Keratinocyte (primary cell): Measurements from ENCODE around the gene IFI27L2. TPM values are rescaled to one million over a fixed set of nuclear protein-coding genes. Genes with fewer than 3 reads are reported as not detected.

ENCODE experiments used
- DNase-seq: peaks from one replicate; pipeline ENCODE4 v3.0.0-alpha.2; 2011; ENCODE audit warnings: low read depth, missing footprints, low spot score
- FAIRE-seq: peaks from 2 replicates; lab custom pipeline; 2011; peaks lifted over from hg19 to GRCh38; lab: Jason Lieb, UNC
- H2AFZ ChIP-seq: 2 replicates; pipeline ENCODE4 v1.6.0; 2012; ENCODE audit warnings: low read length, control low read depth, inconsistent platforms; ENCODE audit not compliant: control insufficient read depth
- H3K27ac ChIP-seq: 2 replicates; pipeline ENCODE4 v1.5.1; 2011; ENCODE audit warnings: low read length; ENCODE audit not compliant: control insufficient read depth, insufficient read depth
- H3K27me3 ChIP-seq: 3 replicates; pipeline ENCODE4 v1.6.0; 2011; ENCODE audit warnings: low read length; ENCODE audit not compliant: control insufficient read depth, insufficient read depth; ENCODE audit errors: extremely low read depth
- H3K36me3 ChIP-seq, 2 experiments: 2 replicates in 1 of 2; 3 replicates in 1 of 2; pipeline ENCODE4 v1.5.1; 2011; ENCODE audit warnings: low read length in 2 of 2, mild to moderate bottlenecking in 1 of 2; ENCODE audit not compliant: control insufficient read depth in 2 of 2, insufficient read depth in 2 of 2; ENCODE audit errors: extremely low read depth in 1 of 2
- H3K4me1 ChIP-seq: 3 replicates; pipeline ENCODE4 v1.5.1; 2011; ENCODE audit warnings: low read length; ENCODE audit not compliant: control insufficient read depth, insufficient read depth; ENCODE audit errors: extremely low read depth
- H3K4me2 ChIP-seq: 3 replicates; pipeline ENCODE4 v1.6.0; 2011; ENCODE audit warnings: low read depth, low read length; ENCODE audit not compliant: control insufficient read depth, insufficient read depth; ENCODE audit errors: extremely low read depth
- H3K4me3 ChIP-seq, 3 experiments: fragments of 200-600 bp in 1 of 3; sonication (generic) in 1 of 3; 2 replicates in 2 of 3; 3 replicates in 1 of 3; pipeline ENCODE4 v1.5.1; 2011 to 2016; ENCODE audit warnings: low read length in 3 of 3, mild to moderate bottlenecking in 3 of 3, control low read depth in 2 of 3, inconsistent platforms in 1 of 3, low read depth in 1 of 3, mixed read lengths in 1 of 3, mixed run types in 1 of 3, moderate library complexity in 1 of 3; ENCODE audit not compliant: control insufficient read depth in 2 of 3, insufficient read depth in 2 of 3; ENCODE audit errors: extremely low read depth in 1 of 3
- H3K79me2 ChIP-seq: 2 replicates; pipeline ENCODE4 v1.6.0; 2012; ENCODE audit warnings: low read length; ENCODE audit not compliant: control insufficient read depth, insufficient read depth
- H3K9ac ChIP-seq: 3 replicates; pipeline ENCODE4 v1.6.0; 2011; ENCODE audit warnings: low read length; ENCODE audit not compliant: control insufficient read depth, insufficient read depth; ENCODE audit errors: extremely low read depth
- H3K9me1 ChIP-seq: 3 replicates; pipeline ENCODE4 v1.6.0; 2011; ENCODE audit warnings: low read length; ENCODE audit not compliant: control insufficient read depth, insufficient read depth; ENCODE audit errors: extremely low read depth
- H3K9me3 ChIP-seq: 2 replicates; pipeline ENCODE4 v1.5.1; 2012; ENCODE audit warnings: low read depth, low read length; ENCODE audit not compliant: control insufficient read depth
- H4K20me1 ChIP-seq: 3 replicates; pipeline ENCODE4 v1.6.0; 2011; ENCODE audit warnings: low read length; ENCODE audit not compliant: control insufficient read depth, insufficient read depth; ENCODE audit errors: extremely low read depth
- EZH2 ChIP-seq: IDR thresholded peaks from one replicate; pipeline ENCODE4 v1.6.1; 2012; ENCODE audit warnings: inconsistent platforms, mild to moderate bottlenecking, low read length, moderate library complexity
- dilution Hi-C: fragments of 300-500 bp; cut with MboI; formaldehyde crosslinking; loops from one replicate; pipeline ENCODE4 v1.7.0; 2020; ENCODE audit warnings: low sequenced_read_pairs; ENCODE audit not compliant: extremely low pct_ligation_motif_present
- polyA plus RNA-seq, 5 experiments: library from polyadenylated mRNA; depleted of rRNA in 3 of 5; stranded (reverse) in 3 of 5; stranded (forward) in 1 of 5; unstranded in 1 of 5; fragments of >200 nt; gene quantifications; 1 replicate in 1 of 5; 2 replicates in 3 of 5; 3 replicates in 1 of 5; pipeline versions ENCODE4 v1.2.1 to v1.2.3, GENCODE V29; 2011 to 2012; ENCODE audit warnings: missing spikeins in 2 of 5, low read depth in 1 of 5, low replicate concordance in 1 of 5
- TF ChIP-seq, protein P1 (sequence below), 3 experiments: IDR thresholded peaks in 1 of 3; conservative IDR thresholded peaks in 1 of 3; optimal IDR thresholded peaks in 1 of 3; 2 replicates in 2 of 3; 3 replicates in 1 of 3; pipeline versions ENCODE3 to v1.5.1; 2011; ENCODE audit warnings: low read length in 3 of 3, mild to moderate bottlenecking in 3 of 3, moderate library complexity in 2 of 3, control low read depth in 1 of 3, inconsistent platforms in 1 of 3; ENCODE audit not compliant: insufficient read depth in 2 of 3; ENCODE audit errors: extremely low read depth in 1 of 3

Gene IFI27L2
- polyA plus RNA-seq, 1 donor (not counting 4 experiments of a cell fraction or from before 2014, with no cell fraction given): 67.5 TPM

DNA sequence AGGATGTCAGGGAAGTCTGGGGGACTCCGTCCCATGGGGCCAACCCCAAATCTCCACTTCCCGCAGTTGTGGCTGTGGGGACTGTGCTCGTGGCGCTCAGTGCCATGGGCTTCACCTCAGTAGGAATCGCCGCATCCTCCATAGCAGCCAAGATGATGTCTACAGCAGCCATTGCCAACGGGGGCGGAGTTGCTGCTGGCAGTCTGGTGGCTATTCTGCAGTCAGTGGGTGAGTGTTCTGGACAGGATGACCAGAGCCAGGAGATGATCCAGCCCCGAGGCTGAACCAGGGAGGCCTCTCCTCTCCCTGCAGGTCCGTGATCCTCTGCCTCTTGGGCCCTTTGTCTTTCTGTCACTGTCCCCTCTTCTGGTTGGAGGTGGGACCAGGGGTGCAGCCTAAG lies 27.7 kb downstream of the IFI27L2 start:
- no peaks in the 10 kb centered on the region for H3K9me3 ChIP-seq
- DNase-seq (no peak), FAIRE-seq (no peak)
- H3K4me2 ChIP-seq: no peak overlapping the region
- no peaks in the 10 kb centered on the region for H4K20me1 ChIP-seq
- no peaks in the 10 kb centered on the region for H3K4me1 ChIP-seq
- no peaks in the 10 kb centered on the region for H3K9me1 ChIP-seq
- H3K27me3 ChIP-seq: no peaks in the 10 kb centered on the region
- no peak for TF ChIP-seq EZH2
- TF ChIP-seq, protein P1, sequence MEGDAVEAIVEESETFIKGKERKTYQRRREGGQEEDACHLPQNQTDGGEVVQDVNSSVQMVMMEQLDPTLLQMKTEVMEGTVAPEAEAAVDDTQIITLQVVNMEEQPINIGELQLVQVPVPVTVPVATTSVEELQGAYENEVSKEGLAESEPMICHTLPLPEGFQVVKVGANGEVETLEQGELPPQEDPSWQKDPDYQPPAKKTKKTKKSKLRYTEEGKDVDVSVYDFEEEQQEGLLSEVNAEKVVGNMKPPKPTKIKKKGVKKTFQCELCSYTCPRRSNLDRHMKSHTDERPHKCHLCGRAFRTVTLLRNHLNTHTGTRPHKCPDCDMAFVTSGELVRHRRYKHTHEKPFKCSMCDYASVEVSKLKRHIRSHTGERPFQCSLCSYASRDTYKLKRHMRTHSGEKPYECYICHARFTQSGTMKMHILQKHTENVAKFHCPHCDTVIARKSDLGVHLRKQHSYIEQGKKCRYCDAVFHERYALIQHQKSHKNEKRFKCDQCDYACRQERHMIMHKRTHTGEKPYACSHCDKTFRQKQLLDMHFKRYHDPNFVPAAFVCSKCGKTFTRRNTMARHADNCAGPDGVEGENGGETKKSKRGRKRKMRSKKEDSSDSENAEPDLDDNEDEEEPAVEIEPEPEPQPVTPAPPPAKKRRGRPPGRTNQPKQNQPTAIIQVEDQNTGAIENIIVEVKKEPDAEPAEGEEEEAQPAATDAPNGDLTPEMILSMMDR (optimal IDR thresholded peaks at IDR 0.05 in 1 of 3, IDR thresholded peaks at IDR 0.05 in 1 of 3, conservative IDR thresholded peaks at IDR 0.05 in 1 of 3; ENCODE audit: extremely low read depth in 1 of 3, insufficient read depth in 2 of 3, low read length in 3 of 3): no peak
- H3K79me2 ChIP-seq: no peaks in the 10 kb centered on the region
- H3K36me3 ChIP-seq: peaks cover 0 to 6% of the 10 kb centered on the region in 2 experiments
- dilution Hi-C loops: no loop called here
- no peak overlapping the region for H2AFZ ChIP-seq
- H3K9ac ChIP-seq: no peak overlapping the region
- H3K4me3 ChIP-seq: no peak overlapping the region
- no peak overlapping the region for H3K27ac ChIP-seq

DNA sequence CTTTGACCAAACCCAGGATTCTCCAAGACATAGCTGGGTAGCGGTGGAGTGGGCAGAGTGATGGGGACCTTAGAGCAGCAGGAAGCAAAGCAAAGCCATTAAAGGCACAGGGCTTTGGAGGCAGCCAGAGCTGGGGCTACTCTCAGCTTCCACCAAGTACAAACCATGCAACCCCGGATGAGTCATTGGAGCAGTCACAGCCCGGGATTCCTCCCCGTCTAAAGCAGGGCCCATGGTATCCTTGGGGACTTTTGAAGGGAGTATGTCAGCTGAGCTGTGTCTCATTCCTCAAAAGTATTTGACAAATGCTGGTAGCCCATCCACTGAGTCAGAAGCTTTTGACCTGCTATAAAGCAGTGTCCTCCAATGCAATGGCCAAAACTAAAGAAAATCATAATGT lies 28.6 kb downstream of the IFI27L2 start:
- Histone ChIP-seq H3K36me3 (peaks cover 0 to 6% of the 10 kb centered on the region in 2 experiments), H3K79me2 (no peaks in the 10 kb centered on the region), H3K4me1 (no peaks in the 10 kb centered on the region), H3K4me3 (no peak overlapping the region), H3K9me3 (no peaks in the 10 kb centered on the region), H2AFZ (no peak overlapping the region), H3K9me1 (no peaks in the 10 kb centered on the region), H3K27me3 (no peaks in the 10 kb centered on the region), H3K4me2 (no peak overlapping the region), H3K27ac (no peak overlapping the region), H3K9ac (no peak overlapping the region), H4K20me1 (no peaks in the 10 kb centered on the region)
- dilution Hi-C loops: no loop called here
- DNase-seq: no peak
- peak; percentile 29 for FAIRE-seq
- TF ChIP-seq, protein P1 (optimal IDR thresholded peaks at IDR 0.05 in 1 of 3, IDR thresholded peaks at IDR 0.05 in 1 of 3, conservative IDR thresholded peaks at IDR 0.05 in 1 of 3; ENCODE audit: extremely low read depth in 1 of 3, insufficient read depth in 2 of 3, low read length in 3 of 3): no peak
- no peak for TF ChIP-seq EZH2
